ENCODE results near the gene NLGN1.

Gene NLGN1

GRCh38 chr3:173945806-173946205 is 548.3 kb downstream of the NLGN1 start:
- TF ChIP-seq, protein P1, sequence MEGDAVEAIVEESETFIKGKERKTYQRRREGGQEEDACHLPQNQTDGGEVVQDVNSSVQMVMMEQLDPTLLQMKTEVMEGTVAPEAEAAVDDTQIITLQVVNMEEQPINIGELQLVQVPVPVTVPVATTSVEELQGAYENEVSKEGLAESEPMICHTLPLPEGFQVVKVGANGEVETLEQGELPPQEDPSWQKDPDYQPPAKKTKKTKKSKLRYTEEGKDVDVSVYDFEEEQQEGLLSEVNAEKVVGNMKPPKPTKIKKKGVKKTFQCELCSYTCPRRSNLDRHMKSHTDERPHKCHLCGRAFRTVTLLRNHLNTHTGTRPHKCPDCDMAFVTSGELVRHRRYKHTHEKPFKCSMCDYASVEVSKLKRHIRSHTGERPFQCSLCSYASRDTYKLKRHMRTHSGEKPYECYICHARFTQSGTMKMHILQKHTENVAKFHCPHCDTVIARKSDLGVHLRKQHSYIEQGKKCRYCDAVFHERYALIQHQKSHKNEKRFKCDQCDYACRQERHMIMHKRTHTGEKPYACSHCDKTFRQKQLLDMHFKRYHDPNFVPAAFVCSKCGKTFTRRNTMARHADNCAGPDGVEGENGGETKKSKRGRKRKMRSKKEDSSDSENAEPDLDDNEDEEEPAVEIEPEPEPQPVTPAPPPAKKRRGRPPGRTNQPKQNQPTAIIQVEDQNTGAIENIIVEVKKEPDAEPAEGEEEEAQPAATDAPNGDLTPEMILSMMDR (conservative IDR thresholded peaks at IDR 0.05; ENCODE audit: low read length) = no peak
- H3K4me3 ChIP-seq (ENCODE audit: low read length) = no peak overlapping the region
- no peak for DNase-seq (ENCODE audit: low read depth)

- no peak overlapping the region for H3K4me3 ChIP-seq (ENCODE audit: low read length)
- TF ChIP-seq, protein P1 (conservative IDR thresholded peaks at IDR 0.05; ENCODE audit: low read length) = no peak
- no peak for DNase-seq (ENCODE audit: low read depth)
Measured at GRCh38 chr3:173954647-173955046, 557.1 kb downstream of the NLGN1 start.

DNA sequence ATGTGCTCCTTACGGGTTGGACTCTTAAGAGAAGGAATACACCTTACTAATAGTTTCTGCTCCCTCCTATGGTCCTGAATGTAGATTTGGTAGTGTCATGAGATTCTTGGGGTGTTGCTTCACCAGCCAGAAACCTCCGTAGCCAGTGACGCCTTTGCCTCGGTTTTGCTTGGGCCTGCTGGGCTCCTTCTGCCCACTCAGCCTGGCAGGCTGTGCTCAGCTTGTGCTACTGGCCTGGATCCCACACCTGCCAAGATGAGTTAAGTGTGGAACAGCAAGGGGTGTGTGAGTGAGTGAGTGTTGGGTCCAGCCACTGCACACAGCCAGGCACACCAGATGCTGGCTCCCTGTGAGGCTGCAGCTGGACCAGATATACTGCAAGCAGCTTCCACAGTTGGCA is 560.1 kb downstream of the NLGN1 start:
- TF ChIP-seq, protein P1 (conservative IDR thresholded peaks at IDR 0.05; ENCODE audit: low read length) = no peak
- H3K4me3 ChIP-seq (ENCODE audit: low read length) = no peak overlapping the region
- DNase-seq (ENCODE audit: low read depth) = no peak

GRCh38 chr3:173958805-173959204 is 561.3 kb downstream of the NLGN1 start:
- TF ChIP-seq, protein P1 (conservative IDR thresholded peaks at IDR 0.05; ENCODE audit: low read length) = no peak
- no peak for DNase-seq (ENCODE audit: low read depth)

GRCh38 chr3:173970281-173970680 is 572.7 kb downstream of the NLGN1 start:
- H3K4me3 ChIP-seq (ENCODE audit: low read length) = no peak overlapping the region
- TF ChIP-seq, protein P1 (conservative IDR thresholded peaks at IDR 0.05; ENCODE audit: low read length) = no peak
- DNase-seq (ENCODE audit: low read depth) = peak; percentile 34

More at GRCh38 chr3:173958805-173959204, 561.3 kb downstream of the NLGN1 start:
- no peak overlapping the region for H3K4me3 ChIP-seq (ENCODE audit: low read length)

DNA sequence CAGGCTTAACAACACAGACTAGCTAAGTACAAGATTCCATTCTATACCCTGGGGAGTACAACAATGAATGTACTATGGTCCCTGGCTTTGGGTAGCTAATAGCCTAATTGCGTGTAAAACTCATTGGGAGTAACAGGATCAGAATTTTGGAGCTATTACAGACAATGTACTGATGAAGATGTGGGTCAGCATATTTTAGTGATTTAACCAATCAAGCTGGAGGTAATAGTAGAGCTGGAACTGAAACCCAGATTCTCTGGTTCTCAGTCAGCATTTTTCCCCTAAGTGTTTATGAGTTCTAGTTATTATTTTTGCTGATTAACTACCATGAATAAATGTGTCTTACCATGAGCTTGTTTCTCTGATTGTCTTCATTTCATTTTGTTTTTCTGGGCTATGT is 578.7 kb downstream of the NLGN1 start:
- no peak overlapping the region for H3K4me3 ChIP-seq (ENCODE audit: low read length)
- peak; percentile 85 for DNase-seq (ENCODE audit: low read depth)
- TF ChIP-seq, protein P1 (conservative IDR thresholded peaks at IDR 0.05; ENCODE audit: low read length) = no peak

DNA sequence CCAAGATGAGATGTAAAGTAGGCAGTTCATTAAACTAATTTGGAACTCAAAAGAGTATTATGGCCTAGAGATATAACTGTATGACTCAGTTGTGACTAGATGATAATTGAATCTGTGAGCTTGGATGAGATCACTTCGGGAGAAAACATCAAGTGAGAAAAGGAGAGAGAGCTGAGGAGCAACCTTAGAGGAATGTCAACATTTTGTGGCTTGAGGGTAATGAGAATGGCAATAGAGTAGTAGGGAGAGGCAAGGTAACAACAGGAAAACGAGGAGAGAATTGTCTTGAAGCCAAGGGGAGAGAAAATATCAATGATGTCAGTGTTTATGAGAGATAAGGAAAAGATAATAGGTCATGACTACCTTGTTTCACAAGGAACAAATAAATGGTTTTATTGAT is 580.2 kb downstream of the NLGN1 start:
- peak; percentile 59 for DNase-seq (ENCODE audit: low read depth)
- H3K4me3 ChIP-seq (ENCODE audit: low read length) = no peak overlapping the region
- TF ChIP-seq, protein P1 (conservative IDR thresholded peaks at IDR 0.05; ENCODE audit: low read length) = no peak
